ENCODE measurements around the gene NUTF2.

NUTF2 gene

DNA sequence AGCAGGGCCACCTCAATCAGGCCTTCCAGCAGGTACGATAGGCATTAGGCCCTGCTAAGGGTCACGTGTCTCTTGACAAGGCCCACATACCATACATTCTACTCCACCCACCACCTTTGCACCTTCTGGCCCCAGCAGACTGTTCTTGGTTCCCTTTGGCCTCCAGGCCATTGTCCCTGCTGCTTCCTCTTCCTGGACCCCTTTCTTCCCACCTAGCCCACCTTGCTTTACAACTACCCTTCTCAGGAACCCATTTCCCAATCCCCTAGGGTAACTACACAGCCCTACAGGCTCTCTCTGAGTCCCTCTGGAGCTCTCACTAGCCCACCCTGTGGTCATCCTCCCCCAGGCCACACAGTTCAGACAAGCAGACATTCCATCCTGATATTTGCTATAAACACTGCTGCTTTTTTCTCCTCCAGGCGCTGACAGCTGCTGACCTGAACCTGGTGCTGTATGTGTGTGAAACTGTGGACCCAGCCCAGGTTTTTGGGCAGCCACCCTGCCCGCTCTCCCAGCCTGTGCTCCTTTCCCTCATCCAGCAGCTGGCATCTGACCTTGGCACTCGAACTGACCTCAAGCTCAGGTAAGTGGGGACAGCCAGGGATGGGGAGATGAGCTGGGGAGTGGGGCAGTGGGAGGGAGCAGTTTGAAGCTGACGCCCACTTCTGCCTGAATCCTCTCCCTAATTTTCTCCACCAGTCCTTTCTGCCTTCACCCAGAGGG is 36.6 kb downstream of the NUTF2 start:
- Histone ChIP-seq H3K27ac (peak overlapping the region in 1 of 2 donors; percentile 66), H3K9me3 (no peaks in the 10 kb centered on the region), H3K4me3 (no peak overlapping the region), H3K27me3 (no peaks in the 10 kb centered on the region), H3K4me1 (peaks cover 0 to 23% (median 11%) of the 10 kb centered on the region in 4 donors), H3K36me3 (peaks cover 52 to 76% (median 59%) of the 10 kb centered on the region in 3 donors)
- DNase-seq: no peak
- TF ChIP-seq, protein P1, sequence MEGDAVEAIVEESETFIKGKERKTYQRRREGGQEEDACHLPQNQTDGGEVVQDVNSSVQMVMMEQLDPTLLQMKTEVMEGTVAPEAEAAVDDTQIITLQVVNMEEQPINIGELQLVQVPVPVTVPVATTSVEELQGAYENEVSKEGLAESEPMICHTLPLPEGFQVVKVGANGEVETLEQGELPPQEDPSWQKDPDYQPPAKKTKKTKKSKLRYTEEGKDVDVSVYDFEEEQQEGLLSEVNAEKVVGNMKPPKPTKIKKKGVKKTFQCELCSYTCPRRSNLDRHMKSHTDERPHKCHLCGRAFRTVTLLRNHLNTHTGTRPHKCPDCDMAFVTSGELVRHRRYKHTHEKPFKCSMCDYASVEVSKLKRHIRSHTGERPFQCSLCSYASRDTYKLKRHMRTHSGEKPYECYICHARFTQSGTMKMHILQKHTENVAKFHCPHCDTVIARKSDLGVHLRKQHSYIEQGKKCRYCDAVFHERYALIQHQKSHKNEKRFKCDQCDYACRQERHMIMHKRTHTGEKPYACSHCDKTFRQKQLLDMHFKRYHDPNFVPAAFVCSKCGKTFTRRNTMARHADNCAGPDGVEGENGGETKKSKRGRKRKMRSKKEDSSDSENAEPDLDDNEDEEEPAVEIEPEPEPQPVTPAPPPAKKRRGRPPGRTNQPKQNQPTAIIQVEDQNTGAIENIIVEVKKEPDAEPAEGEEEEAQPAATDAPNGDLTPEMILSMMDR (IDR thresholded peaks at IDR 0.05): no peak
- intact Hi-C loops (cut with DNase I; ENCODE audit: low total_unique reads): loop anchor here (2.0 to 10.0 kb wide), 3 partner anchors 45 to 159 kb away; no protein-coding TSS in a partner anchor

DNA sequence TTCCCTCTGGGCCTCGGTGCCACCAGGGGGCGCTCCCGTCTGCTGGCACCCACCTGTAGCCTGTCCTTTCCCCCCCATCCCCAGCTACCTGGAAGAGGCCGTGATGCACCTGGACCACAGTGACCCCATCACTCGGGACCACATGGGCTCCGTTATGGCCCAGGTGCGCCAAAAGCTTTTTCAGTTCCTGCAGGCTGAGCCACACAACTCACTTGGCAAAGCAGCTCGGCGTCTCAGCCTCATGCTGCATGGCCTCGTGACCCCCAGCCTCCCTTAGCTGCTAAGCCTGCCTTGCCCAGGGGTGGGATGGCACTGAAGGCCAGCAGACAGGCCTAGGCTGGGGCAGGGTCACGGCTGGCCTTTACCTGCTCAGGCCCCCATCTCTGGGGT is 37.1 kb downstream of the NUTF2 start:
- Histone ChIP-seq H3K4me1 (peaks cover 0 to 23% (median 11%) of the 10 kb centered on the region in 4 donors), H3K9me3 (no peaks in the 10 kb centered on the region), H3K27me3 (no peaks in the 10 kb centered on the region), H3K27ac (peak overlapping the region; percentile 66), H3K4me3 (no peak overlapping the region), H3K36me3 (peaks cover 46 to 71% (median 53%) of the 10 kb centered on the region in 3 donors)
- TF ChIP-seq, protein P1 (IDR thresholded peaks at IDR 0.05): peak; percentile 89 to 92
- peak; percentile 47 to 76 for DNase-seq
- intact Hi-C loops (cut with DNase I; ENCODE audit: low total_unique reads): loop anchor here (2.0 to 10.0 kb wide), 3 partner anchors 45 to 158 kb away; no protein-coding TSS in a partner anchor

DNA sequence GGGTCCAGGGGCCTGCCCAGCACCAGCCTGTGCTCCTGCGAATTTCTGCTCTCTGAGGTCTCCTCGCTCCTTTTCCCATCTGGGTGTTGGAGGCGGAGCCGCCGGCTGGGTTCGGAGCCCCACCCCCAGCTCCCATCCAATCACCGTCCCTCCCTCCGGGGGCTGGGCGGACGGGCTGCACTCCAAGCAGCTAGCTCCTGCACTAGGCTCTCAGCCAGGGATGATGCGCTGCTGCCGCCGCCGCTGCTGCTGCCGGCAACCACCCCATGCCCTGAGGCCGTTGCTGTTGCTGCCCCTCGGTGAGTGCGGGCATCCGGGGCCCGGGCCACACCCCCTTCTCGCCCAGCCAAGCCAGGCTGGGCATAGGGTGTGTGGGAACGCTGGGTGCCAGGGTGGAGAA is 38.0 kb downstream of the NUTF2 start, which contains the start of gene NRN1L:
Gene NRN1L, plus strand, starts transcription at position 202 of the 400 bp plus-strand sequence. Its CDS starts 19 bp downstream, at position 221.
- peaks cover 0 to 23% (median 11%) of the 10 kb centered on the region in 4 donors for H3K4me1 ChIP-seq
- TF ChIP-seq, protein P1 (IDR thresholded peaks at IDR 0.05): no peak
- peak within 1 kb of the TSS; percentile 35 to 36 for H3K4me3 ChIP-seq
- peaks cover 38 to 63% (median 45%) of the 10 kb centered on the region in 3 donors for H3K36me3 ChIP-seq
- H3K27ac ChIP-seq: peak within 1 kb of the TSS; percentile 66
- DNase-seq: peak; percentile 89 to 95
- intact Hi-C loops (cut with DNase I; ENCODE audit: low total_unique reads): loop anchor here (5.0 to 10.0 kb wide), 2 partner anchors 50 to 158 kb away; no protein-coding TSS in a partner anchor
- H3K9me3 ChIP-seq: no peaks in the 10 kb centered on the region
- no peaks in the 10 kb centered on the region for H3K27me3 ChIP-seq

DNA sequence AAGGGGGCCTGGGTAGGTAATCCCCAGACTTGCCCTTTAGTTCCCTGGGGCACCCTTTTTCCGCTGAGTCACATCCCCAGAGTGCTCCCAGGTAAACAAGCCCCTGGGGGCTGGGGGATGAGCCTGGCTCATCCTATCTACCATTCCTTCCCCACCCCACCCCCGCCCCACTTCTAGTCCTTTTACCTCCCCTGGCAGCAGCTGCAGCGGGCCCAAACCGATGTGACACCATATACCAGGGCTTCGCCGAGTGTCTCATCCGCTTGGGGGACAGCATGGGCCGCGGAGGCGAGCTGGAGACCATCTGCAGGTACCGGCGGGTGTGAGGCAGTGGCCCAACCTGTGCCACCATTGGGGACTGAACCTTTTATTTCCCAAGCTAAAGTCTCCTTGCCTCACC is 38.8 kb downstream of the NUTF2 start:
- TF ChIP-seq, protein P1 (IDR thresholded peaks at IDR 0.05): no peak
- Histone ChIP-seq H3K27me3 (no peaks in the 10 kb centered on the region), H3K27ac (peak overlapping the region; percentile 66), H3K36me3 (peaks cover 30 to 54% (median 36%) of the 10 kb centered on the region in 3 donors), H3K4me3 (no peak overlapping the region), H3K9me3 (no peaks in the 10 kb centered on the region), H3K4me1 (peaks cover 0 to 23% (median 11%) of the 10 kb centered on the region in 4 donors)
- DNase-seq: no peak
- intact Hi-C loops (cut with DNase I; ENCODE audit: low total_unique reads): loop anchor here (10.0 kb wide), 1 partner anchor 51 kb away; no protein-coding TSS in a partner anchor

DNA sequence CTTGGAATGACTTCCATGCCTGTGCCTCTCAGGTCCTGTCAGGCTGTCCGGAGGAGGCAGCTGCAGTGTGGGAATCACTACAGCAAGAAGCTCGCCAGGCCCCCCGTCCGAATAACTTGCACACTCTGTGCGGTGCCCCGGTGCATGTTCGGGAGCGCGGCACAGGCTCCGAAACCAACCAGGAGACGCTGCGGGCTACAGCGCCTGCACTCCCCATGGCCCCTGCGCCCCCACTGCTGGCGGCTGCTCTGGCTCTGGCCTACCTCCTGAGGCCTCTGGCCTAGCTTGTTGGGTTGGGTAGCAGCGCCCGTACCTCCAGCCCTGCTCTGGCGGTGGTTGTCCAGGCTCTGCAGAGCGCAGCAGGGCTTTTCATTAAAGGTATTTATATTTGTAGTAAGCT is 39.2 kb downstream of the NUTF2 start:
- Histone ChIP-seq H3K27ac (peak overlapping the region in 1 of 2 donors; percentile 66), H3K4me1 (peaks cover 0 to 23% (median 11%) of the 10 kb centered on the region in 4 donors), H3K9me3 (no peaks in the 10 kb centered on the region), H3K36me3 (peaks cover 25 to 50% (median 32%) of the 10 kb centered on the region in 3 donors), H3K4me3 (no peak overlapping the region), H3K27me3 (no peaks in the 10 kb centered on the region)
- intact Hi-C loops (cut with DNase I; ENCODE audit: low total_unique reads): loop anchor here (10.0 kb wide), 1 partner anchor 51 kb away; no protein-coding TSS in a partner anchor
- DNase-seq: no peak
- TF ChIP-seq, protein P1 (IDR thresholded peaks at IDR 0.05): no peak
